CD4-positive, CD25-positive, alpha-beta regulatory T cell (primary cell): ENCODE results near the gene COPZ1. TPM values are rescaled to one million over a fixed set of nuclear protein-coding genes. Genes with fewer than 3 reads are reported as not detected.
A peak's percentile ranks its signal among the peaks of the same experiment; 100 is the strongest.

ENCODE experiments used
- ATAC-seq, 2 donors: fragments of 150-1000 bp; cut with Tn5 transposase; one replicate each; pipeline ENCODE4 v1.10.0; 2021; ENCODE audit warnings: low read depth in 2 of 2, moderate number of reproducible peaks in 2 of 2, moderate library complexity in 1 of 2
- DNase-seq, 3 donors: peaks; one replicate each; pipeline versions ENCODE4 v3.0.0 to v3.0.0-alpha.2; 2012 to 2022; ENCODE audit warnings: mixed read lengths in 1 of 3
- H3K27ac ChIP-seq: one replicate; pipeline ENCODE4 v1.7.0; 2013; ENCODE audit warnings: mild to moderate bottlenecking, low read length; ENCODE audit not compliant: insufficient read depth, poor library complexity, severe bottlenecking
- H3K27me3 ChIP-seq: one replicate; pipeline ENCODE4 v1.7.0; 2013; ENCODE audit warnings: low read length; ENCODE audit not compliant: control insufficient read depth, insufficient read depth
- H3K36me3 ChIP-seq: one replicate; pipeline ENCODE4 v1.7.0; 2013; ENCODE audit warnings: mild to moderate bottlenecking, low read length, moderate library complexity; ENCODE audit not compliant: control insufficient read depth, insufficient read depth
- H3K4me1 ChIP-seq: 2 replicates; pipeline ENCODE4 v1.7.0; 2013; ENCODE audit warnings: mild to moderate bottlenecking, low read length; ENCODE audit not compliant: insufficient read depth, control insufficient read depth, poor library complexity, severe bottlenecking
- H3K4me3 ChIP-seq: one replicate; pipeline ENCODE4 v1.7.0; 2013; ENCODE audit warnings: low read depth, mild to moderate bottlenecking, low read length, moderate library complexity
- H3K9me3 ChIP-seq, 2 experiments: 1 replicate in 1 of 2; 2 replicates in 1 of 2; pipeline ENCODE4 v1.7.0; 2013; ENCODE audit warnings: low read length in 2 of 2, mild to moderate bottlenecking in 1 of 2, moderate library complexity in 1 of 2; ENCODE audit not compliant: control insufficient read depth in 2 of 2
- H3K27ac Mint-ChIP-seq, 3 donors: one replicate each; pipeline ENCODE4 v1.8.0; 2020 to 2022; ENCODE audit warnings: mild to moderate bottlenecking in 3 of 3, mixed read lengths in 3 of 3, moderate library complexity in 2 of 3
- H3K27me3 Mint-ChIP-seq: one replicate; pipeline ENCODE4 v1.8.0; 2022; ENCODE audit warnings: mild to moderate bottlenecking, mixed read lengths
- H3K36me3 Mint-ChIP-seq: one replicate; pipeline ENCODE4 v1.8.0; 2020; ENCODE audit warnings: mixed read lengths
- H3K4me1 Mint-ChIP-seq, 4 donors: one replicate each; pipeline ENCODE4 v1.8.0; 2020 to 2022; ENCODE audit warnings: mixed read lengths in 4 of 4, mild to moderate bottlenecking in 1 of 4
- H3K4me3 Mint-ChIP-seq, 4 donors: one replicate each; pipeline ENCODE4 v1.8.0; 2020 to 2022; ENCODE audit warnings: mild to moderate bottlenecking in 4 of 4, mixed read lengths in 4 of 4, moderate library complexity in 3 of 4
- H3K9me3 Mint-ChIP-seq, 7 donors: one replicate each; pipeline ENCODE4 v1.8.0; 2020 to 2022; ENCODE audit warnings: mixed read lengths in 7 of 7, mild to moderate bottlenecking in 3 of 7, moderate library complexity in 2 of 7
- polyA plus RNA-seq, 4 donors: library from polyadenylated mRNA; unstranded; fragments of 300-500 nt; fragmentation: Illumina TruSeq; gene quantifications; one replicate each; pipeline ENCODE4 v1.2.3, GENCODE V29; 2021
- total RNA-seq: library from RNA; stranded (reverse); gene quantifications from one replicate; pipeline ENCODE4 v1.2.3, GENCODE V29; 2022

The COPZ1 gene
- total and polyA plus RNA-seq, 5 donors from 2014 or later: 65.3 to 213 (median 154) TPM

- Histone ChIP-seq H3K27me3 (no peaks in the 10 kb centered on the region), H3K4me1 (peaks cover 54% of the 10 kb centered on the region), H3K36me3 (peaks cover 3% of the 10 kb centered on the region), H3K9me3 (no peaks in the 10 kb centered on the region), H3K4me3 (peak overlapping the region; percentile 46), H3K27ac (peak overlapping the region; percentile 59)
- DNase-seq (no peak), ATAC-seq (no peak)
- Mint-ChIP-seq H3K36me3 (peaks cover 6% of the 10 kb centered on the region), H3K27ac (peak overlapping the region; percentile 82 to 92 (median 87)), H3K4me3 (peak overlapping the region; percentile 5 to 84 (median 12)), H3K27me3 (no peaks in the 10 kb centered on the region), H3K4me1 (peaks cover 10 to 70% (median 46%) of the 10 kb centered on the region in 4 donors), H3K9me3 (no peaks in the 10 kb centered on the region)
Observed at GRCh38 chr12:54330442-54330841, 5.5 kb downstream of the COPZ1 start.

GRCh38 chr12:54331461-54331860 is 6.5 kb downstream of the COPZ1 start:
- H3K9me3 Mint-ChIP-seq: no peaks in the 10 kb centered on the region
- DNase-seq: no peak
- peak overlapping the region in 3 of 4 donors; percentile 27 to 56 (median 36) for H3K4me3 Mint-ChIP-seq
- no peaks in the 10 kb centered on the region for H3K27me3 Mint-ChIP-seq
- peak overlapping the region; percentile 60 for H3K27ac ChIP-seq
- H3K27me3 ChIP-seq: no peaks in the 10 kb centered on the region
- H3K9me3 ChIP-seq: no peaks in the 10 kb centered on the region
- H3K27ac Mint-ChIP-seq: peak overlapping the region; percentile 66 to 92 (median 92)
- ATAC-seq: no peak
- peaks cover 10 to 70% (median 49%) of the 10 kb centered on the region in 4 donors for H3K4me1 Mint-ChIP-seq
- H3K4me1 ChIP-seq: peaks cover 46% of the 10 kb centered on the region
- H3K36me3 ChIP-seq: peaks cover 4% of the 10 kb centered on the region
- peaks cover 6% of the 10 kb centered on the region for H3K36me3 Mint-ChIP-seq
- H3K4me3 ChIP-seq: peak overlapping the region; percentile 40

DNA sequence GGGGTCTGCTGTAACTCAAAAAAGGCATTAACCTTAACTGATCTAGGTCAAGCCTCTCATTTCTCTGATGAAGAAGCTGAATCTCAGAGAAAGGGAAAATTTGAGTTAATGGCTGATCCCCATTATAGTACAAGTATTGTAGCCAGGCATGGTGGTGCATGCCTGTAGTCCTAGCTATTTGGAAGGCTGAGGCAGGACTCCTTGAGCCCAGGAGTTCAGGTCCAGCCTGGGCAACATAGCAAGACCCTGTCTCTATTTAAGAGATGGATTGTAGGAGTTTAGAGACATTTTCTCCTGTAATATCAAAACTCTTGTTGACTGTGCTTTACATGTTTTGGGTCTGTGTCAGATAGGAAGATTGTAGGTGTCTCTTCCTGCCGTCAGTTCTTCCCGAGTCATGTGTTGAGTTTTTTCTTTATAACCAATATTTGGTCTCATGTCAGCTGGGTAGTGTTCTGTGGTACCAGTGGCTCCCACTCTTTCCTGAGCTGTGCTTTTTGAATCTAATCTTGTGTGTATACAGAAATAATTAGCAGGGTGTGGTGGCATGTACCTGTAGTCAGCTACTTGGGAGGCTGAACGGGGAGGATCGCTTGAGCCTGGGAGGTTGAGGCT is 8.6 kb downstream of the COPZ1 start:
- Histone ChIP-seq H3K27me3 (no peaks in the 10 kb centered on the region), H3K4me1 (peaks cover 43% of the 10 kb centered on the region), H3K27ac (no peak overlapping the region), H3K4me3 (no peak overlapping the region), H3K36me3 (peaks cover 6% of the 10 kb centered on the region), H3K9me3 (no peaks in the 10 kb centered on the region)
- Mint-ChIP-seq H3K4me3 (no peak overlapping the region), H3K27me3 (no peaks in the 10 kb centered on the region), H3K4me1 (peaks cover 21 to 72% (median 49%) of the 10 kb centered on the region in 4 donors), H3K27ac (peak overlapping the region in 1 of 3 donors; percentile 60), H3K9me3 (no peaks in the 10 kb centered on the region), H3K36me3 (peaks cover 9% of the 10 kb centered on the region)
- ATAC-seq (no peak), DNase-seq (no peak)

DNA sequence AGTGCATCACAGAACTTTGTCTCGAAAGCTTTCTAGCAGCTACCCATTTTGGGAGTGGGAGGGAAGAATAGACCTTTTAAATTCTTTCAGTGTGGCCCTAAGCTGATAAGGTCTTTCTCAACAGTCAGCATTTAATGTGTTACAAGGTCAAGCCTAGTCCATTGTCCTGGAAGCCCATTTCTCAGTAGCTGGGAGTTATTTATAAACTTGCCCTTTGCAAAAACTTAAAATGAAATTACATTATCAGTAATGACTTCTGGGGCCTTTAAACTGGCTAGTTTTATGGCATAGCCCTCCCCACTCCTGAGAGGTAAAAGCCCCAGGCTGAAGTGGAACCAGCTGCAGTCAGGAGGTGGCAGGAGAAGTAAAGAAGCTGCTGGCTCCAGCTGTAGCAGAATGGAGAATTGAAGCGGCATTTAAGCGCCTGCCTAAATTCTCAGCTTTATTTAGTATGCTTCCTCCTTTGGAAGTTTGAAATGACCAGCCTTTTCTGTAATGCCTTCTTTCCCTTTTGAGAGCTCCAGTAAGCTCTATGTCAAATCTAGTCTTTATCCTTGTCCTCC is 12.4 kb downstream of the COPZ1 start:
- Mint-ChIP-seq H3K4me1 (peaks cover 16 to 49% (median 29%) of the 10 kb centered on the region in 4 donors), H3K4me3 (no peak overlapping the region), H3K36me3 (peaks cover 27% of the 10 kb centered on the region), H3K9me3 (no peaks in the 10 kb centered on the region), H3K27ac (peak overlapping the region in 2 of 3 donors; percentile 21 to 66), H3K27me3 (no peaks in the 10 kb centered on the region)
- no peaks in the 10 kb centered on the region for H3K9me3 ChIP-seq
- DNase-seq (no peak), ATAC-seq (no peak)
- no peaks in the 10 kb centered on the region for H3K27me3 ChIP-seq
- H3K4me3 ChIP-seq: no peak overlapping the region
- peaks cover 7% of the 10 kb centered on the region for H3K4me1 ChIP-seq
- H3K27ac ChIP-seq: no peak overlapping the region
- H3K36me3 ChIP-seq: peaks cover 29% of the 10 kb centered on the region

DNA sequence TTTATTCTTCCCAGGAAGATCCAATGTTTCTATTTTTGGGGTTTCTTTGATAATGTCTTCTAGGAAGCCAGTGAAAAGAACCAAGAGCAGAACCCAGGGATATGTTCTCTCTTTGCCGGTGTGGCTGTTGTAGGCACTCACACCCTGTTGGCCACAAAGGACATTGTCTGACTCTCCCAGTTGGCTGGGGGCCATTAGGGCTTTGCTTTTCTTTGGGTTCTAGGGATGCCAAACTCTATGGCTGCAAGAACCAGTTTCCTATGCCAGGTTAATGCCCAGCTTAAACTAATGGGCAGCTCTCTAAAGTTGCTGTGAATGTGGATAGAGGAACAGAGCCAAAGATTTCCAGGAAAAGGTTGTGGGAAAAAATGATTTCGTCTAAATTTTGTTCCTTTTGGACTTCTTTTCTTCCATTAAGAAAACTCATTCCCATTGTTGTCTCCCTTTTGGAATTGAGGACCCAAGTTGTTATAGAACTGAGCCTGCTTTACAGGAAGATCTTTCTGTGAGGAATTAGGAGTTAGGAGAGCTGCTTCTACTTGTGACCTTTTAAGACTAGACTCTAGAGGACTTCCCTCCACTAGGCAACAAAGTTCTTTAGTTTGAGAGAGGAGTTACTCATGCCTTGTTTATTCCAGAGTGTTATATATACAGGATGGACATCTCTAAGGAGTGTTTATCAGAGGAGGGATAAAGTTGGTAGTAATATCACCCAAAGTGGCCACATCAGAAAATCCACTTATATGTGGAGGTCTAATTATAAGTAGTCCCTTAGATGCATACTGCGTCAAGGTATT is 13.1 kb downstream of the COPZ1 start:
- H3K27me3 Mint-ChIP-seq: no peaks in the 10 kb centered on the region
- H3K27ac ChIP-seq: no peak overlapping the region

DNA sequence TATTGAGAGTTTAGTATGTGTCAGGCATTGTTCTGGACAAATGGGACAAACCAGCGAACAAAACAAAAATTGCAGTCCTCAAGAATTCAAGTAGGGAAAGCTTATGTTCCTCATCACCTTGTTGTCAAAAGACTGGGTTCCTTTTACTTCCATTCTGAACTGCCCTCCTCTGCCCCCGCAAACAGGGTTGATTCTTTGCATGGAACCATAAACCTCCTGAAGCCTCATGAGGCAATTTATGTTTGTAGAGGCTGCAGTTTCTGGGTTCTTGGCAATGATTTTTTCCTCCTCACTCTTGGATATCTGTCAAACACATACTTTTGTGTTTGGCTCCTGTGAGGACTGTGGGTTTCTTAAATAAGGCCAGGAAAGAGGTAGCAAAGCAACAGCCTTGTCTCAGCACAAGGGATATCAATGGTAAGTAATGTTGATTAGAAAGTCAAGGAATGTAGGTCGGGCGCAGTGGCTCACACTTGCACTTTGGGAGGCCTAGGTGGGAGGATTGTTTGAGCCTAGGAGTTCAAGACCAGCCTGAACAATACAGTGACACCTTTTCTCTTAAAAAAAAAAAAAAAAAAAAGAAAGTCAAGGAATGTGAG is 13.9 kb downstream of the COPZ1 start:
- H3K4me3 Mint-ChIP-seq: no peak overlapping the region
- H3K27me3 ChIP-seq: no peaks in the 10 kb centered on the region
- peaks cover 2% of the 10 kb centered on the region for H3K4me1 ChIP-seq
- no peak overlapping the region for H3K4me3 ChIP-seq
- no peak for DNase-seq
- H3K36me3 ChIP-seq: peaks cover 43% of the 10 kb centered on the region
- ATAC-seq: no peak
- H3K27me3 Mint-ChIP-seq: no peaks in the 10 kb centered on the region
- no peaks in the 10 kb centered on the region for H3K9me3 Mint-ChIP-seq
- H3K36me3 Mint-ChIP-seq: peaks cover 33% of the 10 kb centered on the region
- H3K4me1 Mint-ChIP-seq: peaks cover 15 to 38% (median 25%) of the 10 kb centered on the region in 4 donors
- H3K27ac ChIP-seq: no peak overlapping the region
- no peaks in the 10 kb centered on the region for H3K9me3 ChIP-seq
- peak overlapping the region in 2 of 3 donors; percentile 3 to 28 for H3K27ac Mint-ChIP-seq

More for the DNA sequence above, 13.1 kb downstream of the COPZ1 start:
- Histone ChIP-seq H3K4me1 (peaks cover 4% of the 10 kb centered on the region), H3K27me3 (no peaks in the 10 kb centered on the region), H3K4me3 (no peak overlapping the region), H3K36me3 (peaks cover 35% of the 10 kb centered on the region), H3K9me3 (no peaks in the 10 kb centered on the region)
- H3K4me1 Mint-ChIP-seq: peaks cover 16 to 46% (median 29%) of the 10 kb centered on the region in 4 donors
- no peaks in the 10 kb centered on the region for H3K9me3 Mint-ChIP-seq
- ATAC-seq (no peak), DNase-seq (no peak)
- H3K36me3 Mint-ChIP-seq: peaks cover 31% of the 10 kb centered on the region
- H3K4me3 Mint-ChIP-seq: no peak overlapping the region
- peak overlapping the region; percentile 21 to 66 (median 56) for H3K27ac Mint-ChIP-seq

DNA sequence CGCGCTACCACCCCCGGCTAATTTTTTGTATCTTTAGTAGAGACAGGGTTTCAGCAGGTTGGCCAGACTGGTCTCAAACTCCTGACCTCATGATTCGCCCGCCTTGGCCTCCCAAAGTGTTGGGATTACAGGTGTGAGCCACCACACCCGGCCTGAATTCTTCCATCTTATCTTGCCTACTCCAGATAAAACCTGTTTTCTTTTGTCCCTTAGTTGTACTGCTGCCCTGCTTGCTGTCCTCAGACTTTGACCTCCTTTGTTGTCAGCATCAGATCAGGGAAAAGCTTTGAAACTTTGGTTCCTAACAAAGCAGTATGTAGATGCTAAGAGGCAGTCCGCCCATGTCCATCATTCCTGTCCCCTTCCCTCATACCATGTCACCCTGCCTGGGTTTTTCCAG is 15.9 kb downstream of the COPZ1 start:
- no peaks in the 10 kb centered on the region for H3K9me3 ChIP-seq
- peaks cover 37% of the 10 kb centered on the region for H3K36me3 Mint-ChIP-seq
- no peaks in the 10 kb centered on the region for H3K9me3 Mint-ChIP-seq
- no peaks in the 10 kb centered on the region for H3K4me1 ChIP-seq
- no peak for ATAC-seq
- peaks cover 55% of the 10 kb centered on the region for H3K36me3 ChIP-seq
- no peak overlapping the region for H3K4me3 ChIP-seq
- no peak overlapping the region for H3K4me3 Mint-ChIP-seq
- no peaks in the 10 kb centered on the region for H3K27me3 ChIP-seq
- DNase-seq: no peak
- H3K27me3 Mint-ChIP-seq: no peaks in the 10 kb centered on the region
- no peak overlapping the region for H3K27ac ChIP-seq
- H3K4me1 Mint-ChIP-seq: peaks cover 15 to 28% (median 23%) of the 10 kb centered on the region in 4 donors
- peak overlapping the region in 1 of 3 donors; percentile 35 for H3K27ac Mint-ChIP-seq
